Karpas-422 (cell line): ENCODE results near the gene DLEC1. TPM values are rescaled to one million over a fixed set of nuclear protein-coding genes. Genes with fewer than 3 reads are reported as not detected.
A peak's percentile ranks its signal among the peaks of the same experiment; 100 is the strongest.

Experiments used
- DNase-seq: peaks from one replicate; pipeline ENCODE4 v3.0.0-alpha.2; 2015
- H2AFZ ChIP-seq: fragments of 200-600 bp; sonication (generic); 2 replicates; pipeline ENCODE4 v1.6.1; 2014; ENCODE audit warnings: antibody characterized with exemption, low read length, mixed read lengths
- H3K27ac ChIP-seq: fragments of 200-600 bp; sonication (generic); 2 replicates; pipeline ENCODE4 v1.5.1; 2014; ENCODE audit warnings: mild to moderate bottlenecking, low read length, moderate library complexity
- H3K27me3 ChIP-seq: fragments of 200-600 bp; sonication (generic); 2 replicates; pipeline ENCODE4 v1.6.1; 2014; ENCODE audit warnings: low read length, mixed read lengths
- H3K36me3 ChIP-seq: fragments of 200-600 bp; sonication (generic); 2 replicates; pipeline ENCODE4 v1.6.1; 2014; ENCODE audit warnings: low read length, mixed read lengths; ENCODE audit not compliant: insufficient read depth
- H3K4me1 ChIP-seq: fragments of 200-600 bp; sonication (generic); 2 replicates; pipeline ENCODE4 v1.6.1; 2014; ENCODE audit warnings: mild to moderate bottlenecking, low read length, mixed read lengths
- H3K4me2 ChIP-seq: fragments of 200-600 bp; sonication (generic); 2 replicates; pipeline ENCODE4 v1.6.1; 2014; ENCODE audit warnings: low read length, low read depth, mild to moderate bottlenecking; ENCODE audit not compliant: poor library complexity, severe bottlenecking
- H3K4me3 ChIP-seq: fragments of 200-600 bp; sonication (generic); 2 replicates; pipeline ENCODE4 v1.5.1; 2014; ENCODE audit warnings: mild to moderate bottlenecking, antibody characterized with exemption, low read length, mixed read lengths
- H3K79me2 ChIP-seq: fragments of 200-600 bp; sonication (generic); 2 replicates; pipeline ENCODE4 v1.6.1; 2014; ENCODE audit warnings: mild to moderate bottlenecking, low read length, mixed read lengths
- H3K9ac ChIP-seq: fragments of 200-600 bp; sonication (generic); 2 replicates; pipeline ENCODE4 v1.6.0; 2014; ENCODE audit warnings: low read length
- H3K9me2 ChIP-seq: fragments of 200-600 bp; sonication (generic), shearing (Covaris generic); replicated peaks from 2 replicates; pipeline ENCODE4 v1.6.0; 2014; ENCODE audit warnings: mild to moderate bottlenecking, low read length, moderate library complexity; ENCODE audit not compliant: insufficient read depth
- H3K9me3 ChIP-seq: fragments of 300-700, 200-600 bp; sonication (generic); 2 replicates; pipeline ENCODE4 v1.6.1; 2014; ENCODE audit warnings: low read length, mixed read lengths
- H4K20me1 ChIP-seq: fragments of 200-600 bp; sonication (generic); 2 replicates; pipeline ENCODE4 v1.6.1; 2014; ENCODE audit warnings: mild to moderate bottlenecking, antibody characterized with exemption, low read length, low read depth; ENCODE audit not compliant: insufficient read depth
- small RNA-seq: library from RNA; depleted of rRNA; stranded (forward); fragments of <200 nt; gene quantifications from one replicate; pipeline ENCODE3, GENCODE V24; 2014
- total RNA-seq: library from RNA; depleted of rRNA; stranded (reverse); fragments of >200 nt; shearing (Covaris generic); gene quantifications from 2 replicates; pipeline ENCODE4 v1.2.3, GENCODE V29; 2014; ENCODE audit warnings: low replicate concordance; rRNA removed

Gene DLEC1
- total RNA-seq, 1 experiment from 2014 or later, result not detected

DNA sequence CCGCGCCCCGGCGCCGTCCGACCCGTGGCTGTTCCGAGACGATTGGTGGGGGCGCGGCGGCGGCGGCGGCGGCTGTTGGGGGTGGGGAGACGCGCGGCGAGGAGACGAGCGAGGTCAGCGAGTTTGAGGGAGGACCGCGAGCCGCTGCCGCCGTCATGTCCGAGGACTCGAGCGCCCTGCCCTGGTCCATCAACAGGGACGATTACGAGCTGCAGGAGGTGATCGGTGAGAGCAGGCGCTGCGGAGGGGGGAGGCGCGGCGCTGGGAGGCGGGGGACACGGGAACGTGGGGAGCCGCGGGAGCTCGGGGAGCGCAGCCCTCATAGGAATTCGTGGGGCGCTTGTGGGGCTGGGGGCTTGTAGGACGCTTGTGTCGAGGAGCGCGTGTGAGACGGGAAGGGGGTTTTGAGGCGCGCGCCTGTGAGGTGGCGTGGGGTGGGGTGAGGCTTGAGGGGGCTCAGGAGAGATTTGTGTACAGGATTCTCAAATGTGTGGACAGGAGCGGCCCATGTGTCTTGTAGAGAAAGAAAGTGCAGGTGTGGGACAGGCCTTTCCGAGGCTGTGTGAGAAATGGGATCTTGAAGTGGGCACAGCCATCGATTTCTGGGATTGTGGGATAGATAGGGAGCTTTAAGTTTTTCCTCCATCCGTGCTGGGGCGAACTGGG lies 126.8 kb downstream of the DLEC1 start:
- DNase-seq, result peak; percentile 72
- peak overlapping the region; percentile 92 for H3K9ac ChIP-seq
- no peaks in the 10 kb centered on the region for H3K9me3 ChIP-seq
- H3K4me2 ChIP-seq, result peak overlapping the region; percentile 68
- H3K4me1 ChIP-seq, result peaks cover 42% of the 10 kb centered on the region
- H3K9me2 ChIP-seq, result no peaks in the 10 kb centered on the region
- H4K20me1 ChIP-seq, result peaks cover 8% of the 10 kb centered on the region; the same call in 1 of the 2 replicates
- peak overlapping the region; percentile 89 for H3K4me3 ChIP-seq
- H3K79me2 ChIP-seq, result peaks cover 54% of the 10 kb centered on the region
- no peak overlapping the region for H2AFZ ChIP-seq
- peak overlapping the region; percentile 79 for H3K27ac ChIP-seq
- peaks cover 4% of the 10 kb centered on the region; the same call in 1 of the 2 replicates for H3K36me3 ChIP-seq
- H3K27me3 ChIP-seq, result no peaks in the 10 kb centered on the region

GRCh38 chr3:38167591-38167990 lies 128.6 kb downstream of the DLEC1 start:
- Histone ChIP-seq H3K36me3 (peaks cover 4% of the 10 kb centered on the region; the same call in 1 of the 2 replicates), H3K27ac (peak overlapping the region; percentile 40), H3K9me3 (no peaks in the 10 kb centered on the region), H3K4me2 (peak overlapping the region; percentile 68), H3K27me3 (no peaks in the 10 kb centered on the region), H3K9me2 (no peaks in the 10 kb centered on the region), H3K4me1 (peaks cover 60% of the 10 kb centered on the region), H3K4me3 (peak overlapping the region; percentile 89), H3K9ac (peak overlapping the region; percentile 58), H3K79me2 (peaks cover 71% of the 10 kb centered on the region), H2AFZ (no peak overlapping the region), H4K20me1 (peaks cover 19% of the 10 kb centered on the region)
- DNase-seq, result no peak

DNA sequence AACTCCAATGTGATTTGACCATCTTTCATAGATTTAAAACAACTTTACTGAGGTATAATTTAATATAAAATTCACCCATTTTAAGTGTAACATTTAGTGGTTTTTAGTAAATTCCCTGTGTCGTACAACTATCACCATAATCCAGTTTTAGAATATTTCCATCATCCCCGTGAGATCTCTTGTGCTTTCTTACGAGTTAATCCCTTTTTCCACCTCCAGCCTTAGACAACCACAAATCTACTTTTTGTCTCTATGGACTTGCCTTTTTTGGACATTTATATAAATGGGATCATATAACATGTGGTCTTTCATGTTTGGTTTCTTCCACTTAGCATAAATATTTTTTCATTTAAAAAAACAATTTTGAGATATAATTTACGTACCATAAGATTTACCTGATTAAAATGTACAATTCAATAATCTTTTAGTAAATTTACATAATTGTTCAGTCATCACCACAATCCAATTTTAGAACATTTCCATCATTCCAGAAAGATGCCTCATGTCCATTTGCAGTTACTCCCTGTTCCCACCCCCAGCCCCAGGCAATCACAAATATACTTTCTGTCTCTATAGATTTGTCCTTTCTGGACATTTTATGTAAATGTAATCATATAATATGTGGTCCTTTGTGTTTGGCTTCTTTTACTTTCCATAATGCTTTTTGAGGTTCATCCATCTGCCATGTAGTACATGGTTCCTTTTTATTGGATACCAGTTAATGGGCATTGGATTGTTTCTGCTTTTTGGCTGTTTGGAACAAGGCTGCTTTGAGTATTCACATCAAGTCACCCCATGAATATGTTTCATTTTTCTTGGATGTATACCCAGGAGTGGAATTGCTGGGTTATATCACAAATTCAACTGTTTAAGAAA lies 129.4 kb downstream of the DLEC1 start:
- Histone ChIP-seq H3K79me2 (peaks cover 79% of the 10 kb centered on the region), H3K27me3 (no peaks in the 10 kb centered on the region), H2AFZ (no peak overlapping the region), H3K4me3 (peak overlapping the region; percentile 89; the same call in 1 of the 2 replicates), H3K9me2 (no peaks in the 10 kb centered on the region), H3K9me3 (no peaks in the 10 kb centered on the region), H3K36me3 (peaks cover 4% of the 10 kb centered on the region; the same call in 1 of the 2 replicates), H3K4me2 (peak overlapping the region; percentile 68), H4K20me1 (peaks cover 23% of the 10 kb centered on the region), H3K9ac (no peak overlapping the region), H3K4me1 (peaks cover 67% of the 10 kb centered on the region), H3K27ac (peak overlapping the region; percentile 41; the same call in 1 of the 2 replicates)
- DNase-seq, result no peak

- Histone ChIP-seq H3K36me3 (peaks cover 4% of the 10 kb centered on the region; the same call in 1 of the 2 replicates), H3K27me3 (no peaks in the 10 kb centered on the region), H3K4me2 (no peak overlapping the region), H3K79me2 (peaks cover 85% of the 10 kb centered on the region), H3K9me2 (no peaks in the 10 kb centered on the region), H3K9ac (no peak overlapping the region), H3K4me1 (peaks cover 66% of the 10 kb centered on the region), H2AFZ (no peak overlapping the region), H3K9me3 (no peaks in the 10 kb centered on the region), H3K4me3 (no peak overlapping the region), H4K20me1 (peaks cover 23% of the 10 kb centered on the region), H3K27ac (peak overlapping the region; percentile 41; the same call in 1 of the 2 replicates)
- no peak for DNase-seq
Observed at GRCh38 chr3:38169027-38169317, 130.0 kb downstream of the DLEC1 start.

DNA sequence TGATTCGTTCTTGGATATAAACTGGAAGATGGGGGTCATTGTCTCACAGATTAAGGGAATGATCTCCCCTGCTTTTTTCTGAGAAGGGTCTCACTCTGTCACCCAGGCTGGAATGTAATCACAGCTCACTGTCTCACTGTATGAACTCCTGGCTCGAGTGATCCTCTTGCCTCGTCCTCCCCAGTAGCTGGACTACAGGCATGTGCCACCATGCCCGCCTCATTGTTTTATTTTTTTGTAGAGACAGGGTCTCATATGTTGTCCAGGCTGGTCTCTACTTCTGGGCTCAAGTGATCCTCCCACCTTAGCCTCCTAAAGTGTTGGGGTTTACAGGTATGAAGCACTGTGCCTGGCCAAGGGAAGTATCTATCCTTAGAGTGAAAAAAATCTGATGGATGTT lies 131.7 kb downstream of the DLEC1 start:
- Histone ChIP-seq H3K4me1 (peaks cover 61% of the 10 kb centered on the region), H3K27ac (no peak overlapping the region), H3K4me2 (no peak overlapping the region), H4K20me1 (peaks cover 23% of the 10 kb centered on the region), H2AFZ (no peak overlapping the region), H3K36me3 (peaks cover 4% of the 10 kb centered on the region; the same call in 1 of the 2 replicates), H3K9me3 (no peaks in the 10 kb centered on the region), H3K9me2 (no peaks in the 10 kb centered on the region), H3K79me2 (peaks cover 99% of the 10 kb centered on the region), H3K4me3 (no peak overlapping the region), H3K9ac (no peak overlapping the region), H3K27me3 (no peaks in the 10 kb centered on the region)
- no peak for DNase-seq

DNA sequence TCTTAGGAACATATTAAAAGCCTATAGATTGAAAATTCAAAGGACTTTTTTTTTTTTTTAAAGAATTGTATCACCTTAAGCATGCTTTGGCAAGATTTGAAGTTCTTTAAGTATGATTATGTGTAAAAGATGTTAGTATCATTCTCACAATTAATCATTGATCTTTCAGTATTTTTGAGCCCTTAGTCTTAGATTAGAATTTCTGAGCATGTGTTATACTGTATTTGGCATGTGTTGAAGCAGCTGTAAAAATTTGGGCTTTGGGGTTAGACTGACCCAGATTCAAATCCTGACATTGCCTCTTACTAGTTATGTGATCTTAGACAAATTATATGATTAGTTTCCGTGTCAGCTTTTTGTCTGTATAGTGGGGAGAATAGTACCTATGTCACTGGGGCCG lies 132.6 kb downstream of the DLEC1 start:
- Histone ChIP-seq H3K27ac (no peak overlapping the region), H3K36me3 (peaks cover 4% of the 10 kb centered on the region; the same call in 1 of the 2 replicates), H3K27me3 (no peaks in the 10 kb centered on the region), H3K4me2 (peak overlapping the region; percentile 7), H3K9me2 (no peaks in the 10 kb centered on the region), H3K4me3 (no peak overlapping the region), H3K4me1 (peaks cover 61% of the 10 kb centered on the region), H2AFZ (no peak overlapping the region), H3K79me2 (peaks cover 99% of the 10 kb centered on the region), H3K9ac (no peak overlapping the region), H4K20me1 (peaks cover 23% of the 10 kb centered on the region), H3K9me3 (no peaks in the 10 kb centered on the region)
- DNase-seq, result no peak

Small RNAs within 50 kb of the gene (small RNA-seq; reads per million reads assigned to genes)
- gene RF00019, result not detected

Other genes with a start within 250 kb of the DLEC1 start
- not detected in 2 replicates for gene CTDSPL, start 177.3 kb upstream of the DLEC1 start, total RNA-seq
- 9.7 and 19.9 TPM in 2 replicates for gene VILL, start 48.4 kb upstream of the DLEC1 start, total RNA-seq
- 0.89 and 2.2 TPM in 2 replicates for gene PLCD1, start 9.6 kb upstream of the DLEC1 start, total RNA-seq
- 23.4 and 34.4 TPM in 2 replicates for gene ACAA1, start 97.9 kb downstream of the DLEC1 start, total RNA-seq
- 11.3 and 23.0 TPM in 2 replicates for gene MYD88, start 99.5 kb downstream of the DLEC1 start, total RNA-seq
- gene OXSR1, start 126.3 kb downstream of the DLEC1 start, total RNA-seq, result 42.7 and 55.3 TPM in 2 replicates
- gene SLC22A13, start 226.6 kb downstream of the DLEC1 start, total RNA-seq, result 0.90 and 3.3 TPM in 2 replicates
- not detected in 2 replicates for gene SLC22A14, start 243.1 kb downstream of the DLEC1 start, total RNA-seq